ENCODE results near the gene EME1. TPM values are rescaled to one million over a fixed set of nuclear protein-coding genes. Genes with fewer than 3 reads are reported as not detected.

Gene EME1
- total RNA-seq, 2 donors from 2014 or later = 20.8 to 48.7 TPM

DNA sequence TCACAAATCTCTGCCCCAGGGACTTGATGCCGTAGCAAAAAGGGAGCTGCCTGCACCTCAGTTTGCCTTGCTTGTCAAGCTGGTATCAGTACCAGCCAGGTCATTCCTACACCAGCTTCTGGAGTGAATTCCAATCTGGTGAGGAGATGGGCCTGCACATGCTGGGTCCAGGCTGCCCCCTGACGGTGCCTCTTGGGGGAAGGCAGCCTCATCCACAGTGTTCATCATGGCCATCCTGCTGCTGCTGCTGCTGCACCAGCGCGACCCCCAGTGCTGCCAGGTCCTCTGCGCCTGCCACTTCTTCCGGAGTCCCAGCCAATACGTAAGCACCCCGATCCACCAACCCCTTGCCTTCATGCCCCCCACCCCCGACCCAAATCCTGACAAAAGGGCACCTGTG, 8.3 kb upstream of the EME1 start:
- H3K9me3 Mint-ChIP-seq = no peaks in the 10 kb centered on the region
- peaks cover 6% of the 10 kb centered on the region for H3K4me1 Mint-ChIP-seq
- H3K4me3 Mint-ChIP-seq = no peak overlapping the region
- peaks cover 52% of the 10 kb centered on the region for H3K36me3 Mint-ChIP-seq (ENCODE audit: low read depth)
- ATAC-seq (replicated peaks) = no peak
- H3K27ac Mint-ChIP-seq = no peak overlapping the region
- H3K27me3 Mint-ChIP-seq = no peaks in the 10 kb centered on the region

DNA sequence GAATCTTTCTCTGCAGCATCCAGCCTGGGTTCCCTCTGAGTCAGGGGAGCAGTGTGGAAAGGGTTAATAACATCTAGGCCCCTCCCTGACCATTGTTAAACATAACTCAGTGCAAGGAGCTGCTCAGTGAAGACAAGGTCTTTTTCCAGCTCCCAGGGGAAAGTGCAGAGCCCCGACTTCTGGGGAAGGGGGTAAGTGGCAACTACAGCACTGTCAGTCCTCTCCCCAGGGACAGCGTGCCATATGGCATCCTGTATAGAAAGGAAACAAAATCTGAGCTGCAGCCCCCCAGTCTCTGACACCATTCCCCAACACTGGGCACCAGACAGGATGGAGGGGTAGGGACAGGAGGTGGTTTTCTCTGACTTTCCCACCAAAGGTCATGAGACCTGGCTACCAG, 7.9 kb upstream of the EME1 start:
- ATAC-seq (replicated peaks) = no peak
- Mint-ChIP-seq H3K27ac (peak overlapping the region; percentile 33), H3K9me3 (no peaks in the 10 kb centered on the region), H3K27me3 (no peaks in the 10 kb centered on the region), H3K4me3 (no peak overlapping the region), H3K4me1 (peaks cover 6% of the 10 kb centered on the region), H3K36me3 (ENCODE audit: low read depth) (peaks cover 56% of the 10 kb centered on the region)

DNA sequence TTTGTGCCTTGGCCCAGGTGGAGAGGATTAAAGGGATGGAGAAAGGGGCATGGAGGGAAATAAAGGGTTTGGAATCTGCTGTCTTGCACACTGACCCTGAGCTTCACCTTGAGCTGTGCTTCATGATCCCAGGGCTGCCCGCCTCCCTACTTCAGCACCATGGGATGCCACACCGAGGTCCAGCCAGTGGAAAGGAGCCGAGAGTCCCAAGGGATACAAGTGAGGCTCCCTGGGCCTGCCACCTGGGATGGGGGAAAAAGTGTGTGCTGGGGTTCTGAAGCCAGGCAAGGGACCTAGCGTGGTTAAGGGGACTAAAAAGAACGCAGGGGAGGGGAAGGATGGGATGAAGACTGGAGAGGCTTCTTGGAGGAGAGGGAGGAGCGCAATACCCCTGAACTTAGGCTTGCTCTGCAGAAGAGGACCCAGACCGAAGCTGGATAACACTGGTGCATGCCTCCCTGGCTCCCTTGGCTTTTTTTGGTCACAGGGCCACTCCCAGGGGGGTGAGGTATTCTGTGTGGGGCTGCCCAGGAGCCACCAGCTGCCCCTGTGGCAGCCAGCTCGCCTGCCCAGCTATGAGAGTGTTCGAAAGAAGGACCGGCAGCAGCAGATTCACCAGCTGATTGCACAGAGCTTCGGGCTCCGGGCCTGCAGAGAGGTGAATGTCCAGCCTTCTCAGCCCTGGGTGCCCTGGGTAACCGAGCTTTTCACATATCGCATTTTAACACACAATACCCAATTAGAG, 7.2 kb upstream of the EME1 start:
- no peak overlapping the region for H3K4me3 Mint-ChIP-seq
- H3K27ac Mint-ChIP-seq = peak overlapping the region; percentile 33
- peaks cover 6% of the 10 kb centered on the region for H3K4me1 Mint-ChIP-seq
- peaks cover 61% of the 10 kb centered on the region for H3K36me3 Mint-ChIP-seq (ENCODE audit: low read depth)
- H3K27me3 Mint-ChIP-seq = no peaks in the 10 kb centered on the region
- ATAC-seq (replicated peaks) = no peak
- H3K9me3 Mint-ChIP-seq = no peaks in the 10 kb centered on the region

DNA sequence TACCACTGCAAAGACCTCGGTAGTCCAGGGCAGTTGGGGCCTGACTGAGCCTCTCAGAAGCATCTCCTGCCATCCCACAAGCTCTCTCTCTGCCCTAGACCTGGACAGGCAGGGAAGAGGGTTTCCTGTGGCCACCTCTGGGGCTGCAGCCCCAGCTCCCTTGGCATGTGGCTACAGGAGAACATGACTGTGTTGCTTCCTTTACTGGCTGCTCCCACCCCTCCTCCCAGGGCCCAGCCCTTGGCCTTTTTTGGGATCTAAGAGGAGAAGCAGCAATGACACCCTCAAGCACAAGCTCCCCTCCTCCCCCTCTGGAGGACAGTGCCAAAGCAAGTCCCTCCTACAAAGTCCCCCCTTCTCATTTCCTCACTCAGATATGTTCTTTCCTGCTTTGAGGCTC, 5.6 kb upstream of the EME1 start:
- Mint-ChIP-seq H3K9me3 (no peaks in the 10 kb centered on the region), H3K4me1 (peaks cover 14% of the 10 kb centered on the region), H3K4me3 (no peak overlapping the region), H3K36me3 (ENCODE audit: low read depth) (peaks cover 76% of the 10 kb centered on the region), H3K27ac (no peak overlapping the region), H3K27me3 (no peaks in the 10 kb centered on the region)
- no peak for ATAC-seq (replicated peaks)

DNA sequence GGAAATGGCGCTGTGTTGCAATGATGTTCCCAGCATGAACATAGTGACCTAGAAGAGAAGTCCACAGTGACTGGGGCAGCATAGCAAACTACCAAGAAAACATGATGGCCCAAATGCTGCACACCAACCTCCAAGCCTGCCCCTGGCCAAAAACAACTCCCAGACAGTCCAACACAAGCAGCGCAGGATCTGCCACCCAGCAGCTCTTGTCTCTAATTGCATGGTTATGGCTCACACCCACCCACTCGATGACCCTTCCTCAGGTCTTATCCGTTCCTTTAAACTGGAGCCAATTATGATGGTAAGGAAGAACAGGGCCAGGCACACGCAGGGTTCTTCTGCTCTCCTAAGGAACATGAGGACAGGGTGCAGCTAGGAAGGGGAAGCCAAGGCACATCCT, 3.0 kb upstream of the EME1 start:
- Mint-ChIP-seq H3K4me1 (peaks cover 21% of the 10 kb centered on the region), H3K27ac (no peak overlapping the region), H3K4me3 (peak overlapping the region; percentile 4), H3K9me3 (no peaks in the 10 kb centered on the region), H3K36me3 (ENCODE audit: low read depth) (peaks cover 80% of the 10 kb centered on the region), H3K27me3 (no peaks in the 10 kb centered on the region)
- ATAC-seq (replicated peaks) = no peak

DNA sequence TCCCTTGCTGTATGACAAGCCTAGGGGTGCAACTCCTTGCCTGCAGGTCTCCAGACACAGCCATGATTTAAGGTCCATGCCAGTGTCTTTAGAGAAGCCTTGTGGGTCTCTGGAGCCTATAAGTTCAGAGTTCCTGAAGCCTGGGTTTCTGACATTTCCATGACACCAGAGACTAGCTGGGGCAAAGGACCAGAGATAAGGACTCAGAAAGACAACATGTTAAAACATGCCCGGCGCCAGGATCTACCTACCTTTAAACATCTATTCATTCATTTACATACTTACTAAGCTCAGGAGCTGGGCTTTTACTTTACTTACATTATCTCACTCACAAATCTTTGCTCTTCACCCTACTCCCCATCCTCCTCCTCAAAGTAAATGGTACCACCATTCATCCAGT, 1.5 kb upstream of the EME1 start:
- Mint-ChIP-seq H3K27ac (peak overlapping the region; percentile 99), H3K9me3 (no peaks in the 10 kb centered on the region), H3K36me3 (ENCODE audit: low read depth) (peaks cover 65% of the 10 kb centered on the region)

DNA sequence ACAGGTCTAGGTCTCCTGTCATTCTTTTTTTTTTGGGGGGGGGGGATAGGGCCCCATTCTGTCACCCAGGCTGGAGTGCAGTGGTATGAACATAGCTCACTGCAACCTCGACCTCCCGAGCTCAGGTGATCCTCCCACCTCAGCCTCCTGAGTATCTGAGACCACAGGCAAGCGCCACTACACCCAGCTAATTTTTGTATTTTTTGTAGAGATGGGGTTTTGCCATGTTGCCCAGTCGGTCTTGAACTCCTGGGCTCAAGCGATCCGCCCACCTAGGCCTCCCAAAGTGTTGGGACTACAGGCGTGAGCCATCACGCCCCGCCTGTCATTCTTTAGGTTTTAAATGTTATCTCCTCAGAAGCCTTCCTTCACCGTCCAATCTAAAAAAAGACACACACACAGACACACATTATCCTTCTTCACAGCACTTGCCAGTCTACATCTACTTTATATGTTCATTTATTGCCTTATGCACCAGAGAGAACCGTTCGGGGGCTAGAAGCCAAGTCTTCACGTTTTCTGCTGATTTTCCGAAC, 739 bp upstream of the EME1 start:
- H3K36me3 Mint-ChIP-seq (ENCODE audit: low read depth) = peaks cover 58% of the 10 kb centered on the region
- H3K27me3 Mint-ChIP-seq = no peaks in the 10 kb centered on the region
- peaks cover 21% of the 10 kb centered on the region for H3K4me1 Mint-ChIP-seq
- H3K9me3 Mint-ChIP-seq = no peaks in the 10 kb centered on the region
- no peak for ATAC-seq (replicated peaks)
- H3K4me3 Mint-ChIP-seq = peak overlapping the region; percentile 99
- peak overlapping the region; percentile 99 for H3K27ac Mint-ChIP-seq

More for the DNA sequence above, 1.5 kb upstream of the EME1 start:
- Mint-ChIP-seq H3K27me3 (no peaks in the 10 kb centered on the region), H3K4me1 (peaks cover 21% of the 10 kb centered on the region), H3K4me3 (peak overlapping the region; percentile 99)
- ATAC-seq (replicated peaks) = no peak

DNA sequence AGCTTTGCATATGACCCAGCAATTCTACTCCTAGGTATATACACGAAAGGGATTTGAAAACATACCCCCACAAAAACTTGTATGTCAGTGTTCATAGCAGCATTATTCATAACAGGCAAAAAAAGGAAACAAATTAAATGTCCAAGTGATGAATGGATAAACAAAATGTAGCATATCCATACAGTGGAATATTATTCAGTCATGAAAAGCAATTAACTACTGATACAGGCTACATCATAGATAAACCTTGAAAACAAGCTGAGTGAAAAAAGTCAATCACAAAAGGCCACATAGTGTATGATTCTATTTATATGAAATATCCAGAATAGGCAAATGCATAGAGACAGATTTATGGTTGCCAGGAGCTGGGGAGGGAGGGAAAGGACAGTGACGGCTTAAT, 676 bp downstream of the EME1 start:
- Mint-ChIP-seq H3K9me3 (no peaks in the 10 kb centered on the region), H3K4me3 (peak overlapping the region; percentile 99), H3K27me3 (no peaks in the 10 kb centered on the region), H3K4me1 (peaks cover 21% of the 10 kb centered on the region), H3K36me3 (ENCODE audit: low read depth) (peaks cover 51% of the 10 kb centered on the region), H3K27ac (peak overlapping the region; percentile 99)
- ATAC-seq (replicated peaks) = no peak

DNA sequence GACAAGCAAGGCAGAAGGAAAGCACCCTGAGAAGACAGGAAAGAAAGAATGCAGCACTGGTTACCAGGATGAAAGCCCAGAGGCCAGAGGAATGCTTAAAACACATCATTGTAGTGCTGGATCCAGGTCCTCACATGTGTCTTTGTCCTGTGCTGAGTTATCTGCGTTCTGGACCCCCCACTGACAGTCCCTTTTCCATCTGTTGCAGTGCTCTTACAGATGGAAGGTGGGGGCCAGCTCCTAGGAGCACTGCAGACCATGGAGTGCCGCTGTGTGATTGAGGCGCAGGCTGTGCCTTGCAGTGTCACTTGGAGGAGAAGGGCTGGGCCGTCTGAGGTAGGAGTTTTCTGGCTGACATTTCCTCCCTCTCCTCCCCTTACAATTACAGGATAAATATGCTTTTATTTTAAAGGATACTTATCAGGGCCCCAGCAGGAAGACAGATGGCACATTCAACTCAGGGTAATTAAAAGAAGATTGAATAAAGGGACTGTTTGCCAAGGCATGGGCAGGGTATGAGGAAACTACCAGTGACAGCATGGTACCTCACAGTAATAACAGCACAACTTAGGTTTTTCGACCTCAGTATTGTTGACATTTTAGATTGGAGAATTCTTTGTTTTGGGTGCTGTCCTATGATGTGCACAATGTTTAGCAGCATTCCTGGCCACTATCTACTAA, 3.0 kb downstream of the EME1 start:
- H3K27ac Mint-ChIP-seq = no peak overlapping the region
- no peak for ATAC-seq (replicated peaks)
- H3K4me1 Mint-ChIP-seq = peaks cover 21% of the 10 kb centered on the region
- peaks cover 54% of the 10 kb centered on the region for H3K36me3 Mint-ChIP-seq (ENCODE audit: low read depth)
- no peak overlapping the region for H3K4me3 Mint-ChIP-seq
- H3K27me3 Mint-ChIP-seq = no peaks in the 10 kb centered on the region
- no peaks in the 10 kb centered on the region for H3K9me3 Mint-ChIP-seq

DNA sequence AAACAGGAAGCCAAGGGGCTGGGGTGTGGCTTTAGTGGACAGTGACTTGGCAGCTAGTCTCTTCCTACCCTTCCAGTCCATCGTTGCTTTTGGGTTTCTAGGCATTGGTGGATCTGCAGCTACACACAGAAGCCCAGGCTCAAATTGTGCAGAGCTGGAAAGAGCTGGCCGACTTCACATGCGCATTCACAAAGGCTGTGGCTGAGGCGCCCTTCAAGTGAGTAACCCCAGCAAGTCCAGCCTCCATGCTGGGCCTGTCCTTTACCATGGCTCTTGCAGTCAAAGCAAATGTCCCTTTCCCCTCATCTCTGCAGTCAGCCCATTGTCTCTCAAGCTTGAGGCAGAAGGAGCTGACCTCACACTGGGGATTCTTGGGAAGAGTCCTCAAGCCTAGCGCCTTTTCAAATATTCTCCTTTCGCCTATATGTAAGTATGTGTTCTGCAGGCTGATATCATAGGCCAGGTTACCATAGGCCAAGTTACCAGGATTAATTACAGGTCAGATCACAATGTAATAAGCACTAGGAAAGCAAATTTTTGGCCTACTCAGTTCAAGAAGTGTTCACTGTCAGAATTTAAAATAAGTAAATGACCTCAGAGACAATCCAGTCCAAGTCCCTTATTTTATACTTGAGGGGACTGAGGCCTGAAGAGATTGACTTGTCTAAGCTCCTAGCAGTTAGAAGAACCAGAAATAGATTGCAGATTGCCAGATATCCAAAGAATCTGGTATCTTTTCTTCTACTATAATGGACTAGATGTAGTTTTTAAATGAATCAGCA, 6.5 kb downstream of the EME1 start:
- no peak for ATAC-seq (replicated peaks)
- Mint-ChIP-seq H3K9me3 (no peaks in the 10 kb centered on the region), H3K4me1 (no peaks in the 10 kb centered on the region), H3K36me3 (ENCODE audit: low read depth) (peaks cover 66% of the 10 kb centered on the region), H3K27me3 (no peaks in the 10 kb centered on the region), H3K27ac (no peak overlapping the region), H3K4me3 (no peak overlapping the region)

DNA sequence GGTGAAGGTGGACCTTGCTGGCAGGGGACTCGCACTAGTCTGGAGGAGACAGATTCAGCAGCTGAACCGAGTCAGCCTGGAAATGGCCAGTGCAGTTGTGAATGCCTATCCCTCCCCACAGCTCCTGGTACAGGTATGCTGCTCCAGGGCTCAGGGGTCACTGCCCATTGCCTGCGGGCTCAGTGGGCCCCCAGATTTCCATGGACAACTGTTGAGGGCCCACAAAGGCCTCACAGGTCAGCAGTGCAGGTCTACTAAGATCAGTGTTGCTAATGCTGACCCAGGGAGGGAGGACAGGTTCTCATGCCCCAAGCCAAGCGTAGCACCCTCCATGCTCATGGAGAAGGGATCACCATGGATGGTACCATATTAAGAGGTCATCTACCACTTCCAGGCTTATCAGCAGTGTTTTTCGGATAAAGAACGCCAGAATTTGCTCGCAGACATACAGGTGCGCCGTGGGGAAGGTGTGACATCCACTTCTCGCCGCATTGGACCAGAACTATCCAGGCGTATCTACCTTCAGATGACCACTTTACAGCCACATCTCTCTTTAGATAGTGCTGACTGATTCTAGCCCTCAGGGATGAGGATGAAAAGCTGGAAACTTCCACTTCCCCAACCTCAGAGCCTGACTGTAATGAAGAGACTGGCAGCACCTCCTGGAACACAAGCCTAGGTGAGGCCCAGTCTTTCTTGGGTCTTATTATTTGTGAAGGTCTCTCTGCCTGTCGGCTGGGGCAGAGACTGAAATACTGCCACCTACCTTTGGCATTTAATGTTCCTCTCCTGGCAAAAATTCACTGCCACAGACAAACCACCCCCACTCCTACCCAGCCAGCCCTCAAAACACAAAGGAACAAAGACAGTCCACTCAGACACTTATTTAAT, 7.6 kb downstream of the EME1 start:
- no peaks in the 10 kb centered on the region for H3K27me3 Mint-ChIP-seq
- H3K4me3 Mint-ChIP-seq = no peak overlapping the region
- no peak overlapping the region for H3K27ac Mint-ChIP-seq
- no peak for ATAC-seq (replicated peaks)
- no peaks in the 10 kb centered on the region for H3K9me3 Mint-ChIP-seq
- peaks cover 77% of the 10 kb centered on the region for H3K36me3 Mint-ChIP-seq (ENCODE audit: low read depth)
- H3K4me1 Mint-ChIP-seq = no peaks in the 10 kb centered on the region

DNA sequence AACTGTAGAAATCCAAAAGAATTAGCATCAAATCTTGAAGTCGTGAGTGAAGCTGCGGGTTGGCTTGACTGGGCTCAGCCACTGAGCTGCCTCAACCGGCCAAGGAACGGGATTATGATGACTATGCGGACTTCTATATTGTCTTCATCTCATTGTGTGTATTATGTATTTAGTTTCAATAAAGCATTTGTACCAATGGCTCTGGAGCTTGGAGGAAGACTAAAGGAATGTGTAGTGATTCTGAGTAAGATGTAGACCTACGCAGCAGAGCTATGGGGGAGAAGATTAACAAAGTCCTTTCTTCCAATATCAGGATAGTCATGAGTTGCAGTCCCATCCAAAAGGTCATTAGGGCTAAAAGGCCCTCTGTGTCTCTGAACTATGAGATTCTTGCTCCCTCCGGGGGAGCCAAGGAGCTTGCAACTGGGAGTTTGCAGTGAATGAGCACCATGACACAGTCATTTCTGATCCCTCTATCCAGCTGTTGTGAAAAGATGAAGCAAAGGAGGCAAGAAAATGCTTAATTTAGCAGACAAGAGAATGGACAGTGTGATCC, 8.3 kb downstream of the EME1 start:
- no peak overlapping the region for H3K27ac Mint-ChIP-seq
- H3K36me3 Mint-ChIP-seq (ENCODE audit: low read depth) = peaks cover 84% of the 10 kb centered on the region
- no peaks in the 10 kb centered on the region for H3K4me1 Mint-ChIP-seq
- no peak overlapping the region for H3K4me3 Mint-ChIP-seq
- H3K27me3 Mint-ChIP-seq = no peaks in the 10 kb centered on the region
- no peaks in the 10 kb centered on the region for H3K9me3 Mint-ChIP-seq
- no peak for ATAC-seq (replicated peaks)

DNA sequence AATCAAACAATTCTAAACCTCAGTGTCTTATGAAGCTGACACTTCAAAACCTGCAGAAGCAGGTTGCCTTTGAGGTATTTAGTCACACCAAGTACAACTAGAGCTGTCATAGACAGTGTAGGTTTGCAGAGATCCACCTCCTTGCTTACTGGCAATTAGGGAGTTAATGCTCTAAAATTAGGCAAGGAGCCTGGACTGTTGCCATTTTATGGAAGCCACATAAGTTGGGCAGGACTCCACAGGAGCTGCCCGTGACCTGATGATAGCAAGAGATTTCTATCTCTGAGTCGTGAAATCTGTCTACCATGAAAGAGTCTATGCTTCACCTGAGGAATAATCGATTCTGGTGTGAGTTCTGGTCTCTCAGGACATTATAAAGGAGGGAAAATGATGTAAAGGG, 8.9 kb downstream of the EME1 start:
- H3K9me3 Mint-ChIP-seq = no peaks in the 10 kb centered on the region
- H3K27ac Mint-ChIP-seq = no peak overlapping the region
- ATAC-seq (replicated peaks) = no peak
- H3K4me1 Mint-ChIP-seq = no peaks in the 10 kb centered on the region
- no peaks in the 10 kb centered on the region for H3K27me3 Mint-ChIP-seq
- peaks cover 90% of the 10 kb centered on the region for H3K36me3 Mint-ChIP-seq (ENCODE audit: low read depth)
- no peak overlapping the region for H3K4me3 Mint-ChIP-seq

DNA sequence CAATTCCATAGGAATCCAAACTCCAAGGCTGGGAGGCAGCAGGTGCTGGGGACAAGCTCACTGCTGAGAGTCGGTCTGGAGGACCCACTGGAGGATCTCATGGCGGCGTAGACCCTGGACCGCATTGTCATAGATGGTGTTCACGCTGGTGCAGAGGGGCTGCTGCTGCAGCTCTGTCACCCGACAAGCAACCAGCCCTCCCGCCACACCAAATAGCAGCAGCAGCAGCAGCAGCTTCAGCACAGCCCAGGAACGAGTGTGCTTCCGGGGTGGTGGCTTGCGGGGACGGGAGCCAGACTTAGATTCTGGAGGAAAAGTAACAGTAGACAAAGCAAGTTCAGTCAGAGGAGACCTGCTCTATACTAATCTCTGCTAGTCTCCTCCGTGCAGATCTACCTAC, 9.9 kb downstream of the EME1 start:
- peaks cover 100% of the 10 kb centered on the region for H3K36me3 Mint-ChIP-seq (ENCODE audit: low read depth)
- H3K4me3 Mint-ChIP-seq = no peak overlapping the region
- no peak for ATAC-seq (replicated peaks)
- no peaks in the 10 kb centered on the region for H3K27me3 Mint-ChIP-seq
- no peaks in the 10 kb centered on the region for H3K9me3 Mint-ChIP-seq
- H3K4me1 Mint-ChIP-seq = no peaks in the 10 kb centered on the region
- H3K27ac Mint-ChIP-seq = no peak overlapping the region
